NCI-H2107 (cell line): ENCODE measurements around the gene SCRN2.

Experiments
- DNase-seq: peaks from one replicate; lab custom pipeline; 2025; lab: John Stamatoyannopoulos, UW

Gene SCRN2

GRCh38 chr17:47846716-47847340, 5.8 kb upstream of the SCRN2 start:
- DNase-seq: no peak

- DNase-seq: no peak
Measured at GRCh38 chr17:47845716-47846075, 4.6 kb upstream of the SCRN2 start.

GRCh38 chr17:47844814-47845715, 4.0 kb upstream of the SCRN2 start:
- DNase-seq: no peak

GRCh38 chr17:47844227-47844626, 3.2 kb upstream of the SCRN2 start:
- no peak for DNase-seq

- no peak for DNase-seq
Measured at GRCh38 chr17:47843391-47843730, 2.3 kb upstream of the SCRN2 start.

- no peak for DNase-seq
Measured at GRCh38 chr17:47841488-47842291, 617 bp upstream of the SCRN2 start.

- DNase-seq: no peak
Measured at GRCh38 chr17:47840001-47840741, 902 bp downstream of the SCRN2 start.

- DNase-seq: no peak
Measured at GRCh38 chr17:47839071-47839470, 2.0 kb downstream of the SCRN2 start.

GRCh38 chr17:47838636-47839035, 2.4 kb downstream of the SCRN2 start:
- DNase-seq: no peak

GRCh38 chr17:47837401-47838039, 3.6 kb downstream of the SCRN2 start:
- no peak for DNase-seq

GRCh38 chr17:47836601-47837000, 4.5 kb downstream of the SCRN2 start:
- DNase-seq: no peak

- DNase-seq: no peak
Measured at GRCh38 chr17:47834756-47835155, 6.3 kb downstream of the SCRN2 start.

- no peak for DNase-seq
Measured at GRCh38 chr17:47831934-47832327, 9.1 kb downstream of the SCRN2 start.

GRCh38 chr17:47831003-47831933, 9.8 kb downstream of the SCRN2 start, which contains the start of the genes LRRC46 and MRPL10:
TSS of gene LRRC46 (plus strand) at chr17:47831670. CDS start at chr17:47831990, 320 bp downstream.
TSS of gene MRPL10 (minus strand) at chr17:47831541. CDS start at chr17:47831511, 30 bp downstream.
- DNase-seq: peak; percentile 80

GRCh38 chr17:47830396-47831002, 10.6 kb downstream of the SCRN2 start:
- no peak for DNase-seq

- DNase-seq: no peak
Measured at GRCh38 chr17:47829870-47830269, 11.2 kb downstream of the SCRN2 start.

GRCh38 chr17:47823519-47823918, 17.6 kb downstream of the SCRN2 start:
- DNase-seq: no peak

GRCh38 chr17:47822785-47823184, 18.3 kb downstream of the SCRN2 start:
- no peak for DNase-seq

GRCh38 chr17:47821424-47822391, 19.4 kb downstream of the SCRN2 start, which contains the start of gene OSBPL7:
TSS of gene OSBPL7 (minus strand) at chr17:47821794. CDS start at chr17:47820278, 1,516 bp downstream.
- DNase-seq: peak; percentile 48
